Measurements from ENCODE around the gene CBFA2T3.

CBFA2T3 gene

DNA sequence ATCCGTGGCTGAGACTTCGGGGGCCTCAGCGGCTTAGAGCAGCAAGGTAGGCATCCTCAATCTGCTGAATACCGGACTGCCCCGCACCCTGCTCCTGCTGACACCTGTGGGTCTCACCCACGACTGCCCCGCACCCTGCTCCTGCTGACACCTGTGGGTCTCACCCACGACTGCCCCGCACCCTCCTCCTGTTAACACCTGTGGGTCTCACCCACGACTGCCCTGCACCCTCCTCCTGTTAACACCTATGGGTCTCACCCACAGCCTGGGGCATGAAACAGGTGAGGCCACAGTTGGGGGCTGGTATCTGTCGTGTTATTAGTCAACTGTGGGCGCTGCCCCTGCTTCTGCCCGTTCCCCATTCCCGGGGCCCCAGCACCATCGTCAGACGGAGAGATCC is 74.3 kb downstream of the CBFA2T3 start:
- no peak for TF ChIP-seq RAD21 (IDR thresholded peaks at IDR 0.05; ENCODE audit: low read depth)
- no peak for TF ChIP-seq EP300 (IDR thresholded peaks at IDR 0.05; ENCODE audit: borderline replicate concordance)
- TF ChIP-seq CREB1 (IDR thresholded peaks at IDR 0.05; ENCODE audit: low read depth), result no peak
- no peak for TF ChIP-seq CEBPB (IDR thresholded peaks at IDR 0.05)
- TF ChIP-seq, protein P1, sequence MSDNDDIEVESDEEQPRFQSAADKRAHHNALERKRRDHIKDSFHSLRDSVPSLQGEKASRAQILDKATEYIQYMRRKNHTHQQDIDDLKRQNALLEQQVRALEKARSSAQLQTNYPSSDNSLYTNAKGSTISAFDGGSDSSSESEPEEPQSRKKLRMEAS (IDR thresholded peaks at IDR 0.05), result no peak
- TF ChIP-seq TCF12 (IDR thresholded peaks at IDR 0.05; ENCODE audit: low read depth), result no peak

DNA sequence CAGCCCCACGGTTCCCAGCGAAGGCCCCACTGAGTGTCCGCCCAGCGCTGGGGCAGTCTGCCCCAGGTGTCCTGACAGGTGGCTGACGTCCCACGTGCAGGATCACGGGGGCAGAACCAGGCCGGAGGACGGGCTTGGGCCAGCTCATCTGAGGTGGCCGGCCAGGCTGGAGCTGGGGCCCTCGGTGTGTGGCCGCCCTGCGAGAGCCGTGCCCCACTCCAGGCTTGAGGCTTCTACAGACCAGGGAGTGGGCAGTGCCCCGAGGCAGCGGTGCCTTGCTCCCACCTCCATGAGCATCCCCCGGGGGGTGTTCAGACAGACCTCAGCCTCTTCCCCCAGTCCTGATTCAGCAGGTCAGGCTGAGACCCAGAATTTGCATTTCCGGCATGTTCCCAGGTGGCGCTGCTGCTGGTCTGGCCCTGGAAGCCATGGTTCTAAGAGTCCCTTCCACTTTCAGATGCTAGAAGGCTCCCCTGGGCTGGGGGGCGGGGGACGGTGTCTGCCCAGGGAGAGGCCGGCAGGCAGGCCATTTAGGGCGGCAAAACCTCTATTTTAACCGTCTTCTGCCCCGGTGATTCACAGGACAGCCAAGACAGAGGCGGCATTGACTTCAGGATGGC is 75.2 kb downstream of the CBFA2T3 start:
- TF ChIP-seq TEAD4 (IDR thresholded peaks at IDR 0.05), result no peak
- no peak for TF ChIP-seq YY1 (IDR thresholded peaks at IDR 0.05; ENCODE audit: low read depth)
- TF ChIP-seq FOXM1 (IDR thresholded peaks at IDR 0.05; ENCODE audit: borderline replicate concordance, low read depth), result no peak
- TF ChIP-seq TAF1 (IDR thresholded peaks at IDR 0.05; ENCODE audit: low read depth), result no peak
- TF ChIP-seq RAD21 (IDR thresholded peaks at IDR 0.05; ENCODE audit: low read depth), result no peak
- no peak for TF ChIP-seq TCF12 (IDR thresholded peaks at IDR 0.05; ENCODE audit: low read depth)
- no peak for TF ChIP-seq CEBPB (IDR thresholded peaks at IDR 0.05)
- TF ChIP-seq, protein P2, sequence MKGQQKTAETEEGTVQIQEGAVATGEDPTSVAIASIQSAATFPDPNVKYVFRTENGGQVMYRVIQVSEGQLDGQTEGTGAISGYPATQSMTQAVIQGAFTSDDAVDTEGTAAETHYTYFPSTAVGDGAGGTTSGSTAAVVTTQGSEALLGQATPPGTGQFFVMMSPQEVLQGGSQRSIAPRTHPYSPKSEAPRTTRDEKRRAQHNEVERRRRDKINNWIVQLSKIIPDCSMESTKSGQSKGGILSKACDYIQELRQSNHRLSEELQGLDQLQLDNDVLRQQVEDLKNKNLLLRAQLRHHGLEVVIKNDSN (IDR thresholded peaks at IDR 0.05), result no peak
- no peak for TF ChIP-seq EGR1 (IDR thresholded peaks at IDR 0.05)
- TF ChIP-seq, protein P1 (IDR thresholded peaks at IDR 0.05), result no peak
- no peak for TF ChIP-seq EP300 (IDR thresholded peaks at IDR 0.05; ENCODE audit: borderline replicate concordance)
- TF ChIP-seq CREB1 (IDR thresholded peaks at IDR 0.05; ENCODE audit: low read depth), result no peak
- TF ChIP-seq, protein P3, sequence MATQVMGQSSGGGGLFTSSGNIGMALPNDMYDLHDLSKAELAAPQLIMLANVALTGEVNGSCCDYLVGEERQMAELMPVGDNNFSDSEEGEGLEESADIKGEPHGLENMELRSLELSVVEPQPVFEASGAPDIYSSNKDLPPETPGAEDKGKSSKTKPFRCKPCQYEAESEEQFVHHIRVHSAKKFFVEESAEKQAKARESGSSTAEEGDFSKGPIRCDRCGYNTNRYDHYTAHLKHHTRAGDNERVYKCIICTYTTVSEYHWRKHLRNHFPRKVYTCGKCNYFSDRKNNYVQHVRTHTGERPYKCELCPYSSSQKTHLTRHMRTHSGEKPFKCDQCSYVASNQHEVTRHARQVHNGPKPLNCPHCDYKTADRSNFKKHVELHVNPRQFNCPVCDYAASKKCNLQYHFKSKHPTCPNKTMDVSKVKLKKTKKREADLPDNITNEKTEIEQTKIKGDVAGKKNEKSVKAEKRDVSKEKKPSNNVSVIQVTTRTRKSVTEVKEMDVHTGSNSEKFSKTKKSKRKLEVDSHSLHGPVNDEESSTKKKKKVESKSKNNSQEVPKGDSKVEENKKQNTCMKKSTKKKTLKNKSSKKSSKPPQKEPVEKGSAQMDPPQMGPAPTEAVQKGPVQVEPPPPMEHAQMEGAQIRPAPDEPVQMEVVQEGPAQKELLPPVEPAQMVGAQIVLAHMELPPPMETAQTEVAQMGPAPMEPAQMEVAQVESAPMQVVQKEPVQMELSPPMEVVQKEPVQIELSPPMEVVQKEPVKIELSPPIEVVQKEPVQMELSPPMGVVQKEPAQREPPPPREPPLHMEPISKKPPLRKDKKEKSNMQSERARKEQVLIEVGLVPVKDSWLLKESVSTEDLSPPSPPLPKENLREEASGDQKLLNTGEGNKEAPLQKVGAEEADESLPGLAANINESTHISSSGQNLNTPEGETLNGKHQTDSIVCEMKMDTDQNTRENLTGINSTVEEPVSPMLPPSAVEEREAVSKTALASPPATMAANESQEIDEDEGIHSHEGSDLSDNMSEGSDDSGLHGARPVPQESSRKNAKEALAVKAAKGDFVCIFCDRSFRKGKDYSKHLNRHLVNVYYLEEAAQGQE (IDR thresholded peaks at IDR 0.05; ENCODE audit: low read depth), result no peak
- TF ChIP-seq NFIC (IDR thresholded peaks at IDR 0.05), result no peak
- no peak for TF ChIP-seq ZBTB7A (IDR thresholded peaks at IDR 0.05; ENCODE audit: low read depth)

DNA sequence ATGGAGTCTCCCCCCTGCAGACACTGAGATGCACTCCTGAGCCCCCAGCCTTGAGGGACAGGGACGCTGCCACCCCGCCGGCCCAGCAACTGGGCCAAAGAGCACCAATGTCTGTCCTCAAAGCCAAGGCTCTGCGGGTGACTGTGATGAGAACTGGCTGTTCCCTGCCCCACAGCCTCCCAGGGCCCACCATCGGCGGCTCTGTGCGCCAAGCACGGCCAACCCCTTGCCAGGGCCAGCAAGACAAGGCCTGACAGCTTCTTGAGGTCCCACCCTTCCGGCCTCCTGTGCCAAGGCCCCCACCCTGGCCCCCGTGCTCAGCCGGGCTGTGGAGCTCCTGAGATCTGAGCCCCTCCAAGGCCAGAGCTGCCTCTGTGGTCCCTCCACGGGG is 76.3 kb downstream of the CBFA2T3 start:
- TF ChIP-seq FOXM1 (IDR thresholded peaks at IDR 0.05; ENCODE audit: borderline replicate concordance, low read depth), result no peak
- no peak for TF ChIP-seq EP300 (IDR thresholded peaks at IDR 0.05; ENCODE audit: borderline replicate concordance)
- TF ChIP-seq TEAD4 (IDR thresholded peaks at IDR 0.05), result no peak
- TF ChIP-seq, protein P1 (IDR thresholded peaks at IDR 0.05), result no peak
- no peak for TF ChIP-seq EGR1 (IDR thresholded peaks at IDR 0.05)
- no peak for TF ChIP-seq TCF12 (IDR thresholded peaks at IDR 0.05; ENCODE audit: low read depth)
- no peak for TF ChIP-seq TAF1 (IDR thresholded peaks at IDR 0.05; ENCODE audit: low read depth)
- TF ChIP-seq ZBTB7A (IDR thresholded peaks at IDR 0.05; ENCODE audit: low read depth), result no peak
- no peak for TF ChIP-seq NFIC (IDR thresholded peaks at IDR 0.05)
- TF ChIP-seq, protein P2 (IDR thresholded peaks at IDR 0.05), result no peak
- TF ChIP-seq CREB1 (IDR thresholded peaks at IDR 0.05; ENCODE audit: low read depth), result no peak
- TF ChIP-seq CEBPB (IDR thresholded peaks at IDR 0.05), result no peak
- no peak for TF ChIP-seq RAD21 (IDR thresholded peaks at IDR 0.05; ENCODE audit: low read depth)
- TF ChIP-seq YY1 (IDR thresholded peaks at IDR 0.05; ENCODE audit: low read depth), result no peak
- TF ChIP-seq, protein P3 (IDR thresholded peaks at IDR 0.05; ENCODE audit: low read depth), result no peak

DNA sequence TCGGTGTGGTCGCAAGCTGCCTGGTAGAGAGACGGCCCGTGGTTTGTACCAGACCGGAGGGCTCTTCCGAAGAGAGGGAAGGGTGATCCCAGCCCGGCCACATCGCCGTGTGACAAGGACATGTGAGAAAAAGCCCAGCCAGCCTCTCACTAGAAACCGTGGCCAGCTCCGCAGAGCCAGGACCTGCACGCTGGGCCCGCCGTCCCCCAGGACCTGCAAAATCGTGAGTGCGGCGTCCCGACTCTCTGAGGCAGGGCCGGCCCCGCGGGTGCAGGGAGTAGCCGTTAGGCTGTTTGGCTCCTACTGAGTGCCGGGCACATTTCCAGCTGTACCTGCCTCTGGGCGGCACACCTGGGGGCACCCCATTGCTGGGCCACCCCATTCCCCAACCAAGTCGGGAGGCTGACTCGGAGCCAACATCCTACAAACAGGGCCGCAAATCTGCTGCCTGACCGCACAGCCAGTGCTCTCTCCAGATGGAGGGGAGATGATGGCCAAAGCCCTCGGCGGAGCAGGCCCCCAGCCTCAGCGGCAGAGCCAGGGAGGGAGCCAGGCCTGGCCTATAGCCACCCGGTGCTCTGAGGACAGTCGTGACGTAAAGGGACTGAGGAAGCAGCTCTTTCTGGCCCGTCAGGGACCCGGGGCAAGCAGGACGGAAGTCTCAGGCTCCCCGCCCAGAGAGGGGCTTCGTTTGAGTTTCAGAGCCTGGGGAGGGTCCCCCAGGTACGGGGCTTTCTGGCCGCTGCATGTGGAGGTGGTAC is 76.9 kb downstream of the CBFA2T3 start:
- TF ChIP-seq EP300 (IDR thresholded peaks at IDR 0.05; ENCODE audit: borderline replicate concordance) (no peak), TCF12 (IDR thresholded peaks at IDR 0.05; ENCODE audit: low read depth) (no peak), CREB1 (IDR thresholded peaks at IDR 0.05; ENCODE audit: low read depth) (no peak)
- TF ChIP-seq, protein P1 (IDR thresholded peaks at IDR 0.05), result no peak
- TF ChIP-seq, protein P3 (IDR thresholded peaks at IDR 0.05; ENCODE audit: low read depth), result no peak
